ENCODE measurements around the gene CYP24A1. TPM values are rescaled to one million over a fixed set of nuclear protein-coding genes. Genes with fewer than 3 reads are reported as not detected.

CYP24A1 gene
- total and polyA plus RNA-seq, 2 donors (not counting 1 experiment from before 2014, with no cell fraction given), result not detected

DNA sequence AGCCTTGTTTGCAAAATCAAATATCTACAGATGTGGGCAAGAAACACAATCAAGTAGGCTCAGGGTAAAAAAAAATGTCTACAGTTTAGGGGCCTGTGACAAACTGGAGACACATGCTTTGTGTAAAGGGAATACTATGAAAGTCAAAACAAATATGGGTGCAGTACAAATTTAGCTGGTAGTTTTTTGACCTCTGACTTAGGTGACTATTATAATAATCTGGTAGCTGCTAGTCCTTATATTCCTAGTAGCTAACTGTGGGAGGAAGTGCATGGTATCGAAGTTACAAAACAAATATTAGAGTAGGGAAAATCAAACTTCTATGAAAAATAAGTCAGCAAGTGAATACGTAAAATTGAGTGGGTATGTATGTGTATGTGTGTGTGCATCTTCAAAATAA is 35.4 kb downstream of the CYP24A1 start:
- no peak overlapping the region for H3K27ac ChIP-seq (ENCODE audit: low read length in 2 of 2)
- no peak overlapping the region for H3K9ac ChIP-seq (ENCODE audit: low read length)
- H3K9me3 ChIP-seq (ENCODE audit: control extremely low read depth in 1 of 3, control insufficient read depth in 2 of 3, insufficient read depth in 1 of 3, low read length in 2 of 3), result peaks cover 2 to 6% (median 2%) of the 10 kb centered on the region in 3 donors
- intact Hi-C loops (cut with micrococcal nuclease), result no loop called here
- no peak overlapping the region for H2AFZ ChIP-seq (ENCODE audit: insufficient read depth, low read depth, low read length, poor library complexity, severe bottlenecking)
- WGBS (ENCODE audit: insufficient coverage), result no CpG with 5 or more reads among the region's 2 CpGs
- ChIA-PET CTCF (interaction anchor here (1.1 to 1.9 kb wide), 2 partner anchors 32 to 33 kb away, joined by 3 to 4 read pairs; no protein-coding TSS in a partner anchor), POLR2A (no interaction called here)
- no peaks in the 10 kb centered on the region for H4K20me1 ChIP-seq (ENCODE audit: control insufficient read depth, insufficient read depth, low read length, poor library complexity, severe bottlenecking)
- Mint-ChIP-seq H3K4me3 (no peak overlapping the region), H3K27me3 (peaks cover 34% of the 10 kb centered on the region), H3K27ac (no peak overlapping the region), H3K9me3 (ENCODE audit: insufficient read depth) (no peaks in the 10 kb centered on the region), H3K4me1 (no peaks in the 10 kb centered on the region)
- DNase-seq (no peak), ATAC-seq (ENCODE audit: low read depth) (no peak)
- H3K4me2 ChIP-seq (replicated peaks; ENCODE audit: low read depth, low read length, poor library complexity, severe bottlenecking), result no peak overlapping the region
- H3K27me3 ChIP-seq (replicated peaks in 1 of 4; ENCODE audit: control extremely low read depth in 1 of 4, control insufficient read depth in 3 of 4, insufficient read depth in 4 of 4, low read length in 3 of 4), result peaks cover 0 to 10% (median 1%) of the 10 kb centered on the region in 4 experiments
- H3K4me3 ChIP-seq (ENCODE audit: control extremely low read depth in 1 of 5, extremely low read depth in 1 of 5, insufficient read depth in 1 of 5, low read depth in 2 of 5, low read length in 4 of 5), result no peak overlapping the region
- TF ChIP-seq EZH2 (IDR thresholded peaks at IDR 0.05; ENCODE audit: borderline replicate concordance, insufficient read depth, low read depth, low read length, poor library complexity, severe bottlenecking), result no peak
- no peak for TF ChIP-seq CTCF (IDR thresholded peaks at IDR 0.05)
- H3K4me1 ChIP-seq (ENCODE audit: control insufficient read depth in 2 of 2, insufficient read depth in 2 of 2, low read length in 2 of 2), result no peaks in the 10 kb centered on the region
- no peaks in the 10 kb centered on the region for H3K79me2 ChIP-seq (ENCODE audit: control insufficient read depth, insufficient read depth, low read length)
- H3K36me3 ChIP-seq (replicated peaks in 1 of 2; ENCODE audit: control extremely low read depth in 1 of 2, control insufficient read depth in 1 of 2, extremely low read depth in 1 of 2, insufficient read depth in 2 of 2, low read length in 1 of 2), result no peaks in the 10 kb centered on the region

DNA sequence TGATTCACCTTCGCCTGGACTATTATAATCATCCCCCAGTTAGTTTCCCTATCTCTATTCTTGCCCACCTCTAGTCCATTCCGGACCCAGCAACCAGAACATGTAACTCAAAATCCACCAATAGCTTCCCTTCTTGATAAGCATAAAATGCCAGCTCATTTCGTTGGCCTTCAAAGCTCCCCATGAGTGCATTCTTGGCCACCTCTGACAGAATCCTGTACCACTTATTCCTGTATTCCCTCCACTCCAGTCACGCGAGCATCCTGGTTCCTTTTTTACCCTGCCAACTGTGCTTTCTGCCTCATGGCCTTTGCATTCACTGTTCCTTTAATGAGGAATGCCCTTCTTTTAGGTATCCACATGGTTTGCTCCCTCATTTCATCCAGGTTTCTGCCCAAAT is 36.7 kb downstream of the CYP24A1 start:
- Histone ChIP-seq H4K20me1 (ENCODE audit: control insufficient read depth, insufficient read depth, low read length, poor library complexity, severe bottlenecking) (no peaks in the 10 kb centered on the region), H3K27me3 (replicated peaks in 1 of 4; ENCODE audit: control extremely low read depth in 1 of 4, control insufficient read depth in 3 of 4, insufficient read depth in 4 of 4, low read length in 3 of 4) (peaks cover 0 to 10% (median 1%) of the 10 kb centered on the region in 4 experiments), H2AFZ (ENCODE audit: insufficient read depth, low read depth, low read length, poor library complexity, severe bottlenecking) (no peak overlapping the region), H3K27ac (ENCODE audit: low read length in 2 of 2) (no peak overlapping the region), H3K79me2 (ENCODE audit: control insufficient read depth, insufficient read depth, low read length) (no peaks in the 10 kb centered on the region), H3K4me3 (ENCODE audit: control extremely low read depth in 1 of 5, extremely low read depth in 1 of 5, insufficient read depth in 1 of 5, low read depth in 2 of 5, low read length in 4 of 5) (no peak overlapping the region), H3K4me1 (ENCODE audit: control insufficient read depth in 2 of 2, insufficient read depth in 2 of 2, low read length in 2 of 2) (no peaks in the 10 kb centered on the region), H3K4me2 (replicated peaks; ENCODE audit: low read depth, low read length, poor library complexity, severe bottlenecking) (no peak overlapping the region), H3K36me3 (replicated peaks in 1 of 2; ENCODE audit: control extremely low read depth in 1 of 2, control insufficient read depth in 1 of 2, extremely low read depth in 1 of 2, insufficient read depth in 2 of 2, low read length in 1 of 2) (no peaks in the 10 kb centered on the region), H3K9ac (ENCODE audit: low read length) (no peak overlapping the region), H3K9me3 (ENCODE audit: control extremely low read depth in 1 of 3, control insufficient read depth in 2 of 3, insufficient read depth in 1 of 3, low read length in 2 of 3) (peaks cover 2 to 5% (median 2%) of the 10 kb centered on the region in 3 donors)
- Mint-ChIP-seq H3K4me1 (peaks cover 2% of the 10 kb centered on the region), H3K27me3 (peaks cover 29% of the 10 kb centered on the region), H3K27ac (no peak overlapping the region), H3K9me3 (ENCODE audit: insufficient read depth) (no peaks in the 10 kb centered on the region), H3K4me3 (no peak overlapping the region)
- 82% methylated on average over 5 of the region's 5 CpGs for WGBS (ENCODE audit: insufficient coverage)
- CTCF ChIA-PET, result interaction anchor here (1.9 kb wide), 1 partner anchor 30 kb away, joined by 4 read pairs; no protein-coding TSS in a partner anchor
- ATAC-seq (ENCODE audit: low read depth), result no peak
- TF ChIP-seq EZH2 (IDR thresholded peaks at IDR 0.05; ENCODE audit: borderline replicate concordance, insufficient read depth, low read depth, low read length, poor library complexity, severe bottlenecking) (no peak), CTCF (IDR thresholded peaks at IDR 0.05) (no peak)
- intact Hi-C loops (cut with micrococcal nuclease), result no loop called here
- POLR2A ChIA-PET, result interaction anchor here (0.5 kb wide), 1 partner anchor 28 kb away, joined by 3 read pairs; no protein-coding TSS in a partner anchor
- DNase-seq, result no peak

Data from B cell (primary cell).